NCI-H1694 (cell line): Measurements from ENCODE around the gene ALKBH8.
A peak's percentile ranks its signal among the peaks of the same experiment; 100 is the strongest.
"Not testable (repeated sequence)": the region's sequence is repeated elsewhere in the genome, so short reads cannot be mapped to it uniquely, and the experiment has no call there.

Experiments
- DNase-seq: peaks from one replicate; lab custom pipeline; 2025; lab: John Stamatoyannopoulos, UW

Gene ALKBH8

DNA sequence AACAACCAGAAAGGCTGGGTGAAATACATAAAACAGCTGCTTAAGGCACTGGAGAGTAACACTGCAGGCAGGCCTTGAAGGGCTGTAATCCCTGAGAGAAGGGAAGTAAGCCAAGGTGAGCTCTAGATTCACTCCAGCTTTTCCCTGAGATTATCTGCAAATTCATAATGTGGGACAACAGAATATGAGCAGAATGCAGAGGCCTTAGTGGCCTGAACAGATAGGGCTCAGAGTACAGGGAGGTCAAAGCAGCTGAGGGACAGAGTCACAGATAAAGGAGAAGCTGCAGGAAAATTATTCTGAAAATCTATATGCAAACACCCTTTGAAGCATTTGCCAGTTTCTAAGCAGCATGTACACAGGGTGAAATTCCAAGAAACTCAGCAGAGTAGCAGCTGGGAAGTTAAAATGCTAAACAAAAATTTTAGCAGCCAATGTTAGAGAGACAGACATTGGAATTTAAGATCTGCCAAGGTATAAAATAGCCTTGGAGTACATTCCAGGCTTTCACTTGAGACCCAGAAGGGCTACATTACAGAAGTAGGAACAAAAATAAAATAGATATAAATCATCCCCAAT lies 59.8 kb downstream of the ALKBH8 start:
- DNase-seq = no peak

GRCh38 chr11:107504981-107505380 lies 60.6 kb downstream of the ALKBH8 start:
- DNase-seq = no peak

GRCh38 chr11:107501713-107502112 lies 63.8 kb downstream of the ALKBH8 start:
- no peak for DNase-seq

DNA sequence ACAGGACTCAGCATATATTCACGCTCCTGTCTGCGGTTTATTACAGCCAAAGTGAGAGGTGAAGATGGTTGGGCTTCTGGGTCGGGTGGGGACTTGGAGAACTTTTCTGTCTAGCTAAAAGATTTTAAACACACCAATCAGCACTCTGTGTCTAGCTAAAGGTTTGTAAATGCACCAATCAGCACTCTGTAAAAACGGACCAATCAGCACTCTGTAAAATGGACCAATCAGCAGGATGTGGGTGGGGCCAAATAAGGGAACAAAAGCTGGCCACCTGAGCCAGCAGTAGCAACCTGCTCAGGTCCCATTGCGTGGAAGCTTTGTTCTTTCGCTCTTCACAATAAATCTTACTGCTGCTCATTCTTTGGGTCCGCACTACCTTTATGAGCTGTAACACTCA lies 68.2 kb downstream of the ALKBH8 start:
- not testable (repeated sequence) for DNase-seq

DNA sequence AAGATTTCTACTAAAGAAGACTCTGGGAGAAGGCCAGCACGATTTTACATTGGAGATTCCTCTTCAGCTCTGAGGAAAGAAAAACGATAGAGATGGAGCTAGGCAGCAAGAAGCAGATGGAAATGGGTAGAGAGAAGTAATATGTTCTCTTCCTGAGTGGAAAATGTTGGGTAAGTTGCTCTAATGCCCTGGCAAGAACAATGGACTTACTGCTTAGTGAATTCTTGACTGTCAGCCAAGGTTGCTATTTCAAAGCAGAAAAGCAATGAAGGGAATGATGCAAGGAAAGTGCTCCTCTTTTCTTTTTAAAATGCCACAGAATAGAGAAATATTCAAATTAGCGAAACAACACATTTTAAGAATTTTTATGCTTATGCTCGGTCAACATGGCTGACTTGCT lies 69.5 kb downstream of the ALKBH8 start:
- no peak for DNase-seq

- no peak for DNase-seq
Observed at GRCh38 chr11:107494055-107494454, 71.5 kb downstream of the ALKBH8 start.

DNA sequence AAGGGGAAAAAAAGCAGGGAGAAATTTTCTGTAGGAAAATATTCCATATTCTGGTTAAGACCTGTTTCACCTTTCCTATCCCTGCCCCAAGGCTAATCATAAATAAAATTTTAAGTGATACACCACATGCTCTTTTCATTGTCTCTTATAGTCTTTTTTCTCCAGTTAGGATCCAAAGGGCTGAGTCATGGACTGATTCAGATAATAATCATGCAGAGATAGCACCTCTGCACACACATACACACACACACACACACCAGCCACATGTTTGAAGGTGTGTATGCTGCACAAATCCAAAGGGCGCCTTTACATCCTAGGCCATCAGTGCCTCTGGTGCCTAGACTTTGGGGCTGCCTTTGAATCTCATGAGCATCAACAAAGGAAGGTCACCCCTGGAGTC lies 72.4 kb downstream of the ALKBH8 start:
- no peak for DNase-seq

DNA sequence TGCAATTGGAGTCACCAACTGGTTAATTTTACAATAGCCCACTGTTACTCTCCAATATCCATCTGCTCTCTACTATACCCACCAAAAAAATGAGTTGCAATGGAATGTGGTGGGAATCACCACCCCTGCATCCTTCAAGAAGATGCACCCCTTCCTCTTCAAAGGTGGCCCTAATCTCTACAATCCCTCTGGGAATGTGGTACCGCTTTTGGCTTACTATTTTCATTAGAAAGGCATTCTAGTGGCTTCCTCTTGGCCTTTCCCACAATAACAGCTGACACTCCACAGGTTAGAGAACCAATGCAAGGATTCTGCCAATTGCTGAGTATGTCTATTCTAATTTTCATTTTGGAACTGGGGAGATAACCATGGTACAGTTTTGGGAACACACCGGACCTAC lies 74.7 kb downstream of the ALKBH8 start:
- no peak for DNase-seq

GRCh38 chr11:107482234-107482633 lies 83.3 kb downstream of the ALKBH8 start:
- DNase-seq = no peak

- DNase-seq = no peak
Observed at GRCh38 chr11:107478922-107479321, 86.6 kb downstream of the ALKBH8 start.

DNA sequence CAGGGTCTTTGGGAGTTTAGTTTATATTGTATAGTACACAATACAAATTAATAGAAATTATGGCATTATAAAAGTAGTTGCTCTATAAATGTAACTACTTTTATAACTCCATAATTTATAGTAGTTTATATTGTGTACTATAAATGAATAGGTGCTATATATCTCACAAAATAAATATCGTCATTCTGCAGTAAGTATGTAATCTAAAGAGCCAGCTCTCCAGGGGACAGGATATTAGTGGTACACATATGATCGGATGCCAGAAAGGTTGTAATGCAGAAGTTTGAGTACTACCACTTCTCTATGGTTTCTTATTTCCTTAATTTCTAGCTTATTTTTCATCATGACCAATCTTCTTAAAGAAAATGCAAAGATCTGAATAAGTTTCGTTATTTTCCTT lies 87.7 kb downstream of the ALKBH8 start:
- DNase-seq = no peak

GRCh38 chr11:107473792-107474191 lies 91.7 kb downstream of the ALKBH8 start:
- DNase-seq = no peak

- DNase-seq = no peak
Observed at GRCh38 chr11:107472966-107473365, 92.6 kb downstream of the ALKBH8 start.

- no peak for DNase-seq
Observed at GRCh38 chr11:107468596-107468995, 96.9 kb downstream of the ALKBH8 start.

DNA sequence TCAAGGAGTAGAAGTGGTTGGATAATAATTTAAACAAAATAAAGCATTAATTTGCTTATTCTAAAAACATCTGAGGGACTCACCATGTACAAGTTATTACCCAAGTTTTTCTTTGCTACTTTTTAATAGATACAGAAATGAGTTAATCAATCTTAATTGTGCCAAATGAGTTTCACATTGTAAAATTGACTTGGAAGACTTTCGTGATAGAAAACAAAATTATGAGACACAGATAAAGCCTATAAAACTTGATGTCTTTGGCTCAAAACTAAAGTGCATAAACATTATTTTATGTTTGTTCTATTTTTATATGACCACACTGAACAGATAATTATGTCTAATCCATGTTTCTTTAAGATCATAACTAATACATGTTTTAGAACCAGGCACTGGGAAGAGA lies 97.8 kb downstream of the ALKBH8 start:
- no peak for DNase-seq

DNA sequence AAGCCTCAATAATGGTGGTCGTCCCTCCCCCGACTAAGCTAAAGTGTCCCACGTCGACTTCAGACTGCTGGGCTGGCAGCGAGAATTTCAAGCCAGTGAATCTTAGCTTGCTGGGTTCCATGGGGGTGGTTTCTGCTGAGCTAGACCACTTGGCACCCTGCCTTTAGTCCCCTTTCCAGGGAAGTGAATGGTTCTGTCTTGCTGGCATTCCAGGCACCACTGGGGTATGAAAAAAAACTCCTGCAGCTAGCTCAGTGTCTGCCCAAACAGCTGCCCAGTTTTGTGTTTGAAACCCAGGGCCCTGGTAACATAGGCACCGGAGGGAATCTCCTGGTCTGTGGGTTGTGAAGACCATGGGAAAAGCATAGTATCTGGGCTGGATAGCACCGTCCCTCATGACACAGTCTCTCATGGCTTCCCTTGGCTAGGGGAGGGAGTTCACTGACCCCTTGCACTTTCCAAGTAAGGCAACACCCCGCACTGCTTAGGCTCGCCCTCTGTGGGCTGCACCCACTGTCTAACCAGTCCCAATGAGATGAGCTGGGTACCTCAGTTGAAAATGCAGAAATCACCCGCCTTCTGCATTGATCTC lies 99.2 kb downstream of the ALKBH8 start:
- DNase-seq = not testable (repeated sequence)

DNA sequence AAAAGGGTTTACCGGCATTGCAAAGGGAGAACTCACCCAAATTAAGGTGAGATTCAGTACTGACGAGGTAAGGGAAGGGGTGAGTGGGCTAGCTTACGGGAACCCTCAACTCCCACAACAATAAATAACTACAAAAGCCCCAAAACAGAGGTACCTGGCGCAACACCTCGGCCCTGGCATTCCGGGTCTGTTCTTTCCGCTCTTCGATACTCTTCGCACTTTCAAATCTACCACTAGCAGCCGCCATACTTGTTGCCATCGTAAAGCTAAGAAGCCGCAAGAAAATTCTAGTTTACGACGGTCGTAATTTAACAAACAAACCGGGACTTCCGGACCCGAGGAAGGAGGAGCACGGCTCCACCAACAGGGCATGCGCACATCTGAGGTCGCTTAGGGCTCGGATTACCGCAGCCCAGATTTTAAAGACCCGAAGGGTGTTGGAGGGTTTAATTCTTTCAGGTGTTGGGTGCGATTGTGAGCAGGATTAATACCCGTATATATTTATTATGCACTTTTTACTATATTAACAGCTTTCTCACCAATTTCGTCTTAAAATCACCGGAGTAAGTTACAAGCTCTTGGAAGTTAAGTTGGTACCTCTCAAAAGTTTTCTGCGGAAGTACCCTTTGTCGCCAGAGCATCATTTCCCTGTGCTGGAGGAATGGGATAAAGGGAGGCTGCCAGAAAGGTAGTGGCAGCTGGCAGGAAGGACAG lies 107.8 kb downstream of the ALKBH8 start, which contains the start of gene CWF19L2:
Gene CWF19L2 (minus strand): TSS at position 268 of the 714 bp plus-strand sequence. CDS start 9 bp downstream, at position 259.
- peak; percentile 80 for DNase-seq

DNA sequence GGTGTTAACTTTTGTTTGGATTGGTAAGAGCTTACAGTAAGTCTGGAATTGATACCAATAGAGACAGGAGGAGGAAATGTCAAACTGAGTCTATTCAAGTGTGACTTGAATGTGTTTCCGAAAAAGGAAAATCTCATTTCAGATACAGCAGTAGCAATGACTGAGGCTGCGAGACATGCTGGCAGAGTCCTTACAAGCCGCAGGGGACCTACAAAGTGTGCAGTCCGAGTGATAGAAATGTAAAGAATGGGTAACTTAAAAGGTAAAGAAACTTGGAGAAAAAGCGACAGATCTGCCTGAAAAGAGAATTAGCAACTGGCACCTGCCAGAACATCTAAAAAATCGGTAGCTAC lies 108.4 kb downstream of the ALKBH8 start:
- no peak for DNase-seq

GRCh38 chr11:107453594-107454286 lies 111.8 kb downstream of the ALKBH8 start:
- DNase-seq = no peak
